DOHH2 (cell line): ENCODE data around the gene PRR14.

Source experiments
- H3F3A ChIP-seq: fragments of 200-600 bp; sonication (generic), shearing (Covaris generic); 2 replicates; pipeline ENCODE4 v1.6.0; 2016; ENCODE audit warnings: antibody characterized with exemption, mild to moderate bottlenecking; ENCODE audit not compliant: control insufficient read depth, insufficient read depth
- H3K27ac ChIP-seq: fragments of 200-600 bp; sonication (generic); 2 replicates; pipeline ENCODE4 v1.5.1; 2014; ENCODE audit warnings: low read depth, mild to moderate bottlenecking, low read length, moderate library complexity
- H3K27me3 ChIP-seq: fragments of 200-600 bp; sonication (generic); 2 replicates; pipeline ENCODE4 v1.6.1; 2014; ENCODE audit warnings: mild to moderate bottlenecking, low read length, mixed read lengths; ENCODE audit not compliant: control insufficient read depth
- H3K36me3 ChIP-seq: fragments of 200-600 bp; sonication (generic); 2 replicates; pipeline ENCODE4 v1.6.1; 2014; ENCODE audit warnings: mild to moderate bottlenecking, low read length, moderate library complexity, mixed read lengths; ENCODE audit not compliant: control insufficient read depth
- H3K4me1 ChIP-seq: fragments of 200-600 bp; sonication (generic); 2 replicates; pipeline ENCODE4 v1.6.1; 2014; ENCODE audit warnings: mild to moderate bottlenecking, low read length, mixed read lengths; ENCODE audit not compliant: control insufficient read depth
- H3K4me2 ChIP-seq: fragments of 200-600 bp; sonication (generic); 2 replicates; pipeline ENCODE4 v1.6.0; 2014; ENCODE audit warnings: mild to moderate bottlenecking, low read length, moderate library complexity
- H3K4me3 ChIP-seq: fragments of 200-600 bp; sonication (generic); 2 replicates; pipeline ENCODE4 v1.5.1; 2014; ENCODE audit warnings: mild to moderate bottlenecking, low read length, mixed read lengths
- H3K79me2 ChIP-seq: fragments of 200-600 bp; sonication (generic); 2 replicates; pipeline ENCODE4 v1.6.1; 2014; ENCODE audit warnings: mild to moderate bottlenecking, low read length, mixed read lengths; ENCODE audit not compliant: control insufficient read depth
- H3K9me2 ChIP-seq: fragments of 200-600 bp; sonication (generic); replicated peaks from 2 replicates; pipeline ENCODE4 v1.6.1; 2014; ENCODE audit warnings: mild to moderate bottlenecking, low read length, mixed read lengths; ENCODE audit not compliant: control insufficient read depth
- H3K9me3 ChIP-seq: fragments of 200-600 bp; sonication (generic); 2 replicates; pipeline ENCODE4 v1.6.1; 2014; ENCODE audit warnings: antibody characterized with exemption, low read length, mixed read lengths; ENCODE audit not compliant: control insufficient read depth, insufficient read depth
- H4K20me1 ChIP-seq: fragments of 200-600 bp; sonication (generic); 2 replicates; pipeline ENCODE4 v1.6.0; 2014; ENCODE audit warnings: low read depth, mild to moderate bottlenecking, antibody characterized with exemption, low read length, moderate library complexity; ENCODE audit not compliant: control insufficient read depth, insufficient read depth
- CTCF ChIP-seq: fragments of 200-600 bp; sonication (generic); IDR thresholded peaks from one replicate; pipeline ENCODE4 v1.5.1; 2014; ENCODE audit warnings: antibody characterized with exemption, mild to moderate bottlenecking, low read depth, low read length; ENCODE audit not compliant: poor library complexity, severe bottlenecking
- EZH2phosphoT487 ChIP-seq: fragments of 200-600 bp; sonication (generic); IDR thresholded peaks from 2 replicates; pipeline ENCODE4 v1.6.1; 2017; ENCODE audit warnings: borderline replicate concordance, mild to moderate bottlenecking, antibody characterized with exemption, low read length, moderate library complexity, mixed read lengths

PRR14 gene

GRCh38 chr16:30652005-30652296 lies 1.2 kb downstream of the PRR14 start:
- Histone ChIP-seq H3K4me1 (peaks cover 25% of the 10 kb centered on the region), H3K4me3 (peak overlapping the region; percentile 73), H3K27me3 (no peaks in the 10 kb centered on the region), H3K9me2 (no peaks in the 10 kb centered on the region), H3K27ac (peak overlapping the region; percentile 34), H3K4me2 (peak overlapping the region; percentile 61), H3K79me2 (peaks cover 17% of the 10 kb centered on the region), H3K36me3 (peaks cover 48% of the 10 kb centered on the region), H4K20me1 (no peaks in the 10 kb centered on the region), H3F3A (no peaks in the 10 kb centered on the region), H3K9me3 (no peaks in the 10 kb centered on the region)
- TF ChIP-seq CTCF (no peak), EZH2phosphoT487 (no peak)

GRCh38 chr16:30652718-30653117 lies 2.0 kb downstream of the PRR14 start:
- Histone ChIP-seq H3K4me3 (peak overlapping the region; percentile 73; the same call in 1 of the 2 replicates), H3K27me3 (no peaks in the 10 kb centered on the region), H3K4me1 (peaks cover 32% of the 10 kb centered on the region), H3K9me2 (no peaks in the 10 kb centered on the region), H3K4me2 (peak overlapping the region; percentile 61), H3K36me3 (peaks cover 55% of the 10 kb centered on the region), H4K20me1 (no peaks in the 10 kb centered on the region), H3K9me3 (no peaks in the 10 kb centered on the region), H3F3A (peaks cover 4% of the 10 kb centered on the region), H3K27ac (no peak overlapping the region), H3K79me2 (peaks cover 17% of the 10 kb centered on the region)
- no peak for TF ChIP-seq EZH2phosphoT487
- no peak for TF ChIP-seq CTCF

- H3K9me3 ChIP-seq: no peaks in the 10 kb centered on the region
- H3F3A ChIP-seq: peaks cover 6% of the 10 kb centered on the region
- peaks cover 21% of the 10 kb centered on the region for H3K79me2 ChIP-seq
- TF ChIP-seq EZH2phosphoT487 (no peak), CTCF (no peak)
- H3K27ac ChIP-seq: no peak overlapping the region
- H3K27me3 ChIP-seq: no peaks in the 10 kb centered on the region
- no peaks in the 10 kb centered on the region for H4K20me1 ChIP-seq
- no peak overlapping the region for H3K4me2 ChIP-seq
- H3K4me1 ChIP-seq: peaks cover 30% of the 10 kb centered on the region
- peaks cover 58% of the 10 kb centered on the region for H3K36me3 ChIP-seq
- H3K4me3 ChIP-seq: no peak overlapping the region
- no peaks in the 10 kb centered on the region for H3K9me2 ChIP-seq
Observed at GRCh38 chr16:30654856-30655255, 4.1 kb downstream of the PRR14 start.

GRCh38 chr16:30655815-30656347 lies 5.1 kb downstream of the PRR14 start:
- Histone ChIP-seq H3K4me2 (no peak overlapping the region), H3K27me3 (no peaks in the 10 kb centered on the region), H3K27ac (no peak overlapping the region), H3F3A (peaks cover 6% of the 10 kb centered on the region), H3K4me1 (peaks cover 32% of the 10 kb centered on the region), H3K79me2 (peaks cover 31% of the 10 kb centered on the region), H3K9me2 (no peaks in the 10 kb centered on the region), H3K36me3 (peaks cover 68% of the 10 kb centered on the region), H3K4me3 (no peak overlapping the region), H3K9me3 (no peaks in the 10 kb centered on the region), H4K20me1 (no peaks in the 10 kb centered on the region)
- TF ChIP-seq CTCF (no peak), EZH2phosphoT487 (no peak)
